HG03095 (cell line): ENCODE measurements around the gene SMG9.
"Not testable (repeated sequence)": the region's sequence is repeated elsewhere in the genome, so short reads cannot be mapped to it uniquely, and the experiment has no call there.

Experiments
- ATAC-seq: cut with Tn5 transposase; IDR thresholded peaks from one replicate; pipeline ENCODE4 v1.9.1; 2021; ENCODE audit warnings: moderate library complexity; ENCODE audit not compliant: unreplicated experiment

Gene SMG9

GRCh38 chr19:43780706-43781525 lies 26.2 kb upstream of the SMG9 start, which contains the start of gene KCNN4:
Gene KCNN4 (minus strand): TSS chr19:43780973. CDS start chr19:43780861, 112 bp downstream.
- no peak for ATAC-seq

- no peak for ATAC-seq
These were observed 25.1 kb upstream of the SMG9 start for GRCh38 chr19:43779820-43780219.

DNA sequence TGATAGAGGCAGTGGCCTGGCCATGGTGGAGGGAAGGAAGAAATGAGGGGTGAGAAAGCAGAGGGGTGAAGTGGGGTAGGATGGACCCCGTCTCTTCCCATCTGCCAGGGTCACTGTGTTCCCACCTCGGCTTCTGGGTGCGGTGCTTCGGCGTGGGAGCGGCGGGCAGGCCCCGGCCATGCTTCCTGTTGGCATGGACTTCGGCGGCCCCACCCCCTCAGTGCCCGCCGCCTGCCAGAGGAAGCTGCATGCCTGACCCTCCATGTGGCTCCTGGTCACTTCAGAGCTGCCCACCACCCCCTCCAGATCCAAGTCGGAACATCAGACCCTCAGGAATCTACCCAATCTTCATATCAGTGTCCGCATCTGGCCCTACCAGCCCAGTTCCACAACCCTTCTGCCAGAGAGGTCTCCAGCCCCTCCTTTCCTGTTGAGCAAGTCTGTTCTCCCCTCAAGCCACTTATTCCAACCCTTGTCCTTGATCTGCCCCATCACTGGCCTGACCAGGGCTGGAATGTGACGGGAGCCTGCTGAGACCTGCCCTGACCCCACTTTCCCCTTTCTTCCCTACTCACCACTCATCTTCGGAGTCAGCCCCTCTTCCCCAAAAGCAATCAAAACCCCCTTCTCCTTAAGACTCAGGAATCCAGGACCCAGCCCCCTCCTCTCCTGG lies 24.5 kb upstream of the SMG9 start:
- ATAC-seq, result no peak

DNA sequence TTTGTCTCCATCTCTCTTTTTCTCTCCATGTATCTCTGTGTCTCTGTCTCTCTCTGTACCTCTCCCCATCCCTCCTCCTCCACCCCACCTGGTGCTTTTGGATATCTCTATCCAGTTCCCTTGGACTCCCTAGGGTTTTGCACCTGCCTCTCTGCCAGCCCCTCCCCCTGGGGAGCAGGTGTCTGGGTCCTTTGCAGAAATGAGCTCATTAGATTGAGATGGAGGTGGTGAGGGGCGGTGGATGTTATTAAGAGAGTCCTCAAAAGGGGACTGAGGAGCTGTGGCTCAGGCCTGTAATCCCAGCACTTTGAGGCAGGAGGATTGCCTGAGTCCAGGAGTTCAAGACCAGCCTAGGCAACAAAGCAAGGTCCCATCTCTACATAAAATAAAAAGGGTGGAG lies 23.9 kb upstream of the SMG9 start:
- no peak for ATAC-seq

- no peak for ATAC-seq
These were observed 22.5 kb upstream of the SMG9 start for GRCh38 chr19:43777163-43777695.

- no peak for ATAC-seq
These were observed 21.5 kb upstream of the SMG9 start for GRCh38 chr19:43776286-43776685.

DNA sequence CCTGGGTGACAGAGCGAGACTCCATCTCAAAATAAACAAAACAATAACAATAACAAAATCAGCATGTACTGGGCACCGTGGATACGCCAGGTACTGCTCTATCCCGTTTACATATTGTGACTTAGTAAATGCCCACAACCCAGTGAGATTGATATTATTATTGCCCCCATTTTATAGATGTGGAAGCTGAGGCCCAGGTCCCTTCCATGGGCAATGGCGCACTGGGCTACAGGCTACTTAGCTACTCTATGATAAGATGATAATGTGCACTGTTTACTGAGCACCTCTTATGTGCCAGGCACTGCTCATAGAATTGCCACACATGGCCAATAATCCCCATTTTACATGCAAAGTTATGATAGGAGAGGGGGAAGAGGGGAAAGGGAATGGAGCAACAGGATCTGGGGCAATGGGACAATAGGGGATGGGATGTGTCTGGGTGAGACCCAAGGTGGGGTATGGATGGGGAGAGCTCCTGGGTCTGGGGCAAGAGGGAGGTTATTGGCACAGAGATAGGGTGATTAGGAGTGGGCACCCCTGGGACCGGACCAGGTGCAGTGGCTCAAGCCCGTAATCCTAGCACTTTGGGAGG lies 20.6 kb upstream of the SMG9 start:
- ATAC-seq, result no peak

GRCh38 chr19:43774940-43775258 lies 20.1 kb upstream of the SMG9 start:
- ATAC-seq, result not testable (repeated sequence)

DNA sequence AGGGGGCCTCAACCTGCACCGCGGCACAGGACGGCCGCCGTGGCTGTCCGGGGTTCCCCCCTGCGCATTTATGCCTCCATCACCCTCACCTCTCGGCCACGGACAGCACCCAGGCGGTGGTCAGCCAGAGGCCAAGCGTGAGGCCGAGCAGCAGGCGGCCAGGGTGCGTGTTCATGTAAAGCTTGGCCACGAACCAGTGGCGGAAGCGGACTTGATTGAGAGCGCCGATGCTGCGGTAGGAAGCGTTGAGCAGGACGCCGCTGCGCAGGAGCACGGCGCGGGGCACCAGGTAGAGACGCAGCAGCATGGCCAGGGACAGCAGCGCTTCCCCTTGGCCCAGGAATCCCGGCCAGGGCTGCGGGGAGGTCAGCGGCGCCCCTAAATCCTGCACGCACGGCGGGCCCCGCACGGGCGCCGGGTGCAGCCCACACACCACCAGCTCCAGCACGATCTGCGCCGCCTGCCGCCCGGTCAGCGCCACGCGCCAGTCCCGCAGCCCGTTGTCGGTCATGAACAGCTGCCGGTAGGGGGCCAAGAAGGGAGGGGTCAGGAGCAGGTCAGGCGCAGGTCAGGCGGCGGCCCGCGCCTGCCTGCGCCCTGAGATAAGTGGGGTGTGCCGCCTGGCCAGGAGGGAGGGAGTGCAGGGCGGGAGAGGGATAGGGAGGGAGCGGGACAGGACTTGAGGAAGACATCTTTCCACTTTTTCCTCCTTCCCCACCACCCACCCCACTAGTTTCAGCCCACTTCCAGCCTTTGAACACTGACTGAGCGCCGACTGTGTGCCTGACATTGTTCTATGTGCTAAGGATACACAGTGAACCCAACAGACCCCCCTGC lies 19.6 kb upstream of the SMG9 start:
- ATAC-seq, result no peak

DNA sequence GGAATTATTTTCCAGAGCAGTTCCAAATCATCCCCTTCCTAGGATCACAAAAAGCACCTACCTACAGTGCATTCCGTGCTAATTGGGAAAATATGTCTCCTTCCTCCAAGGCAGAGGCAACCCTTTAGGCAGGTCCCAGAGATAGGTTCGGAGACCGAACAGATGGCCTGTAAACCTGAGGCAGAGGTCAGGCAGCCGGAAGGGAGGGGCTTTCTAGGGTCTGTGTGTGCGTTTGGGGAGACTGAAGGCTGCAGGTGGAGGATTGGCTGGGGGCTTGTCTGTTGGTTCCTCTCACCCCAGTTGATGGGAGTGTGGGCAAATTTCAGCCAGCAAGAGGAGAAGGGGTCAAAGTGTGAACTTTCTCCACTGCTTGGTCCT lies 19.0 kb upstream of the SMG9 start:
- ATAC-seq, result no peak

DNA sequence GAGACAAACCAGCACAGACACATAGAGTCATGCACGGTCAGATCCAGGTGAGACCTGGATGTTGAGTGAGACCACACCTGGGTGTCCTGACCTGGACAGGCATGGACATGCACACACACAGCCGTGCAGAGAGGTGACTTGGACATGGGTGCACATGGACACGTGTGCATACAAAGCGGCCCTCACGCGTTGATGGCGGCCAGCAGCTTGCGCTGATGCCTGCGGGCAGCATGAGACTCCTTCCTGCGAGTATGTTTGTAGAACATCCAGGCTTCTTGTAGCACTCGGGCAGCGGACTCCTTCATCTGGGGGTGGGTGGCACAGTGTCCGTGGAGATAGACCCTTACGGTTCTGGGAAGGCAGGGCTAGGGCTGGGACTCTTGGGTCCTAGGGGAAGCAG lies 14.5 kb upstream of the SMG9 start:
- no peak for ATAC-seq

DNA sequence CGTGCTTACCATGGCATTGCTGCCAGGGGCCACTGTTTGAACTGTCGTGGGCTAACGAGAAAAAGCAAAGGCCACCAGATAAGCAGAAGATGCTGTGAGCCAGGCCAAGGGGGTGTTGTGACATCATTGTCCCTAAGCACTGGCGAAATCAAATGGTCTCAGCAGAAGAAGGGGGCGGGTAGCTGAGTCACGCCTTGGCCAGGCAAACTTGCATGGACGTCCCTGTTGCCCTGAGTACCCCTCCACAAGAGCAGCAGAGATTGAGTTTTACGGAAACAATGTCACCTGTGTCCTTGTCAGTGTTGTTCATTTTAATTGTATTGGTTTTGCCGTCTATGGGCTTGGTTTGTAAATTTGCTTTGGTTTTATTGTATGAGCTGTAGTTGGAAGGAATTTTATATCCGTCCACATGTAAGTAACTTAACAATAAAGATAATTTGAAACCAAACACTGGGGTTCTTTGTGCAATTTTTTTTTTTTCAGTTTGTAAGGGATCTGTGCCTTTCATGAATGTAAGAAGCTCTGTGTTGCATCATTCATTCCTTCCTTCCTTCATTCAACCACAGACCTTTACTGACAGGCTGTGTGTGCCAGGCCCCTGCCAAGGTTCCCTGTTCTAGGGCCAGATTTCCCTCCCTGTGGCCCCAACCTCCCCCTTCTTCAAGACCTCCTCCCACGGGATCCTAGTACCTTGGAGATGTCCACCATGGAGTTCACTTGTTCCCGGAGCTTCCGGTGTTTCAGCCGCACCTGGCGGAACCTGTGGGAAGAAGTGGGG lies 13.7 kb upstream of the SMG9 start:
- no peak for ATAC-seq

GRCh38 chr19:43767818-43768217 lies 13.1 kb upstream of the SMG9 start:
- no peak for ATAC-seq

- no peak for ATAC-seq
These were observed 12.6 kb upstream of the SMG9 start for GRCh38 chr19:43767316-43767715.

GRCh38 chr19:43766755-43767043 lies 11.9 kb upstream of the SMG9 start:
- ATAC-seq, result no peak

GRCh38 chr19:43765109-43765876 lies 10.5 kb upstream of the SMG9 start:
- ATAC-seq, result peak; percentile 51

DNA sequence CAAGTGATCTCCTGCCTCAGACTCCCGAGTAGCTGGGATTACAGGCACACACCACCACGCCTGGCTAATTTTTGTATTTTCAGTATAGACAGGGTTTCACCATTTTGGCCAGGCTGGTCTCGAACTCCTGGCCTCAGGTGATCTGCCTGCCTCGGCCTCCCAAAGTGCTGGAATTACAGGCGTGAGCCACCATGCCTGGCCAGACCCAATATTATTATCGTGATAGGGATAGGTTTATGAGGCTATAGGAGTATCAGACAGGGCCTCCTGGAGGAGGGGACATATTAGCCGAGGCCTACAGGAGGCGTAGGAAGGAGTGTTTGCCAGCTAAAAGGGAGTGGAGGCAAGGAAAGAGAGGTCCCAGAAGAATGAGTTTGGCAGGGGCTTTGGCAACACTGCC lies 9.9 kb upstream of the SMG9 start:
- not testable (repeated sequence) for ATAC-seq

DNA sequence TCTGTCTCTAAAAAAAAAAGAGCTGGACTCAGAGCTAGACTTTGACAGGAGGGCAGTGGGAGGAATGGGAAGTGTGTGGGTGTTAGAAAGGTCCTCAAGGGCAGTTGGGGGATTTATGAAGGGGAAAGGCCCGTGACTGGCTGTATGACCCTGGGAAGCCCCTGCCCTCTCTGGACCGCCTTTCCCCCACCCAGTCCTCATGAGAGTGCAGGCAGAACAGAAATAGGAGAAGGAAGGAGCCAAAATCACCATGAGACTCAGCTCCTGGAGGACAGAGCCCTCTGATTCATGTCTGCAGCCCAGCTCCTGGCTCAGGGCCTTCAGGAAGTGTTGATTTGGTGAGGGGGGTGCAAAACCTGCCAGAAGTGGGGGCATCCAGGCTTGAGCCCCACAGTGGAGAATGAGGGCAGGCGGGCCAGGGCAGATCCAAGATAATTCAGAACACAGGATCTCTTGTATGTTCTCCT lies 8.7 kb upstream of the SMG9 start:
- ATAC-seq, result no peak

GRCh38 chr19:43762814-43763213 lies 8.1 kb upstream of the SMG9 start:
- no peak for ATAC-seq

- ATAC-seq, result no peak
These were observed 6.2 kb upstream of the SMG9 start for GRCh38 chr19:43760941-43761340.
